Ovary (tissue), 3 donors: ENCODE measurements around the gene ADPRHL1.

Experiments used
- EP300 ChIP-seq: sonication (generic); formaldehyde crosslinking; IDR thresholded peaks from one replicate; pipeline ENCODE4 v1.6.1; 2017; ENCODE audit warnings: antibody characterized with exemption
- POLR2A ChIP-seq: fragments of 450-650 bp; IDR thresholded peaks from one replicate; pipeline ENCODE4 v1.6.1; 2017; ENCODE audit warnings: antibody characterized with exemption, mild to moderate bottlenecking, moderate library complexity
- TF ChIP-seq, protein P1 (sequence below), 3 donors: fragments of 450-650 bp in 2 of 3; fragments of 200-600 bp in 1 of 3; IDR thresholded peaks; one replicate each; pipeline versions ENCODE4 v1.5.1 to v1.8.0; 2016 to 2022; ENCODE audit warnings: antibody characterized with exemption in 3 of 3, mild to moderate bottlenecking in 1 of 3
- donor health status: DM: no; HTN: no; CAD: no.

DNA sequence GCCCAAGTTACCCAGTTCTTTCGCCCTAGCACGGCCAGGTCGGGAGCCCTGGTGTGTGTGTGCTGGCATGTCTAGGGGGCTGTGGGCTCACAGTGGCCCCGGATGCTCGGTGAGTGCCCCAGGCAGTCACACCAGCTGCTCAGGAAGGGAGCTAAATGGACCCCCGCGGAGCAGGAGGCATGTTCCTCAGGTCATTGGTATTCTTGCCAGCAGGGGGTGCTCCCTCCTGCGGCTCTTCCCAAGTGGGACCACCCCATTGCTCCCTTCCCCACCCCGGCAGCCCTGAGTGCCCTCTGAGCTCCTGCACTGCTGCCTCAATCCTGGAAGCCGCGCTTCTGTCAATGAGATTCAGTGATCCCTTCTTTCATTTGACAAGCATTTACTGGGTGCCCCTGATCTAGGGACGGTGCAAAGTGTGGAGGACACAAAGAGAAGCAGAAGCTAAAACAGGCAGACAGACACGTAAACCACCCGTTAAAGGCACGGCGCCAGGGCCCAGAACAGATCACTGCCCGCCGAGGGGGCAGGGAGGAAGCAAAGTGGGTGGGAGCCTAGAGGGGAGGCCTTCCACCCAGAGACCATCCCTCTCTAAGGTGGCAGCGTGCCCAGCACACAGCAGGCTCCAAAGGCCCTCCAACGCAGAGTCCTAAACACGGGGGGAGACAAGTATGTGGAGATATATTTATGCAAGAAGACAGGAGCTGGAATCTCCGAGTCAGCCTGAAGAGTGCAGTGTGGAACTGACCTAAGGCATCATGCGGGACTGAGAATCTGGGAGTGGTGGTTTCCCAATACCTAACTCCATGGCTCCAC is 5.2 kb upstream of the ADPRHL1 start:
- TF ChIP-seq, protein P1, sequence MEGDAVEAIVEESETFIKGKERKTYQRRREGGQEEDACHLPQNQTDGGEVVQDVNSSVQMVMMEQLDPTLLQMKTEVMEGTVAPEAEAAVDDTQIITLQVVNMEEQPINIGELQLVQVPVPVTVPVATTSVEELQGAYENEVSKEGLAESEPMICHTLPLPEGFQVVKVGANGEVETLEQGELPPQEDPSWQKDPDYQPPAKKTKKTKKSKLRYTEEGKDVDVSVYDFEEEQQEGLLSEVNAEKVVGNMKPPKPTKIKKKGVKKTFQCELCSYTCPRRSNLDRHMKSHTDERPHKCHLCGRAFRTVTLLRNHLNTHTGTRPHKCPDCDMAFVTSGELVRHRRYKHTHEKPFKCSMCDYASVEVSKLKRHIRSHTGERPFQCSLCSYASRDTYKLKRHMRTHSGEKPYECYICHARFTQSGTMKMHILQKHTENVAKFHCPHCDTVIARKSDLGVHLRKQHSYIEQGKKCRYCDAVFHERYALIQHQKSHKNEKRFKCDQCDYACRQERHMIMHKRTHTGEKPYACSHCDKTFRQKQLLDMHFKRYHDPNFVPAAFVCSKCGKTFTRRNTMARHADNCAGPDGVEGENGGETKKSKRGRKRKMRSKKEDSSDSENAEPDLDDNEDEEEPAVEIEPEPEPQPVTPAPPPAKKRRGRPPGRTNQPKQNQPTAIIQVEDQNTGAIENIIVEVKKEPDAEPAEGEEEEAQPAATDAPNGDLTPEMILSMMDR (IDR thresholded peaks at IDR 0.05) = no peak
- TF ChIP-seq POLR2A (no peak), EP300 (no peak)
